ENCODE data around the gene PKNOX2. TPM values are rescaled to one million over a fixed set of nuclear protein-coding genes. Genes with fewer than 3 reads are reported as not detected.

PKNOX2 gene
- total RNA-seq, 2 donors from 2014 or later, result 4.0 to 6.9 TPM

DNA sequence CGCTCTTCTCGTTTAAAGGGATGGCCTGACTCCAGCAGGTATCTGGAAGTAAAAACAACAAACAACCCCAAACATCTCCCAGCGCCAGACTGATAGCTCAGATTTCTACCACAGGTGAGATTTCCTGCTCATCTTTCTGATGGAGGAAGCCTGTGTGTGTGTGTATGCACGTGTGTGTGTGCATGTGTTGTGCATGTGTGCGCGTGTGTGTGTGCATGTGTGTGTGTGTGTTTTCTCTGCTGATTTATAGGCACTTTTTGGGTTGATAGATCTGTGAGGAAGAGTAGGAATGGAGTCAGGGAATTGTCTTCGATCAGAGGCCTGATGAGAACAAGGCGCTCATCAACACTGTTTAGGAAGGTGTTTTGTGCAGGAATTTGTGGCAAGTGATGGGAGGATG is 103.0 kb downstream of the PKNOX2 start:
- peaks cover 3% of the 10 kb centered on the region for H3K27me3 Mint-ChIP-seq (ENCODE audit: insufficient read depth)
- Histone ChIP-seq H3K4me1 (ENCODE audit: control insufficient read depth, insufficient read depth, low read length) (peaks cover 24% of the 10 kb centered on the region), H3K27ac (ENCODE audit: low read depth, low read length) (no peak overlapping the region), H3K27me3 (ENCODE audit: control insufficient read depth, insufficient read depth, low read length, poor library complexity, severe bottlenecking) (no peaks in the 10 kb centered on the region), H3K4me3 (ENCODE audit: low read length) (no peak overlapping the region), H3K9me3 (ENCODE audit: control insufficient read depth, low read length) (no peaks in the 10 kb centered on the region), H3K36me3 (ENCODE audit: control insufficient read depth, insufficient read depth, low read length) (no peaks in the 10 kb centered on the region), H3K9ac (ENCODE audit: extremely low read depth, low read length, poor library complexity, severe bottlenecking) (no peak overlapping the region)
- H3K4me3 Mint-ChIP-seq, result no peak overlapping the region
- peak; percentile 51 for DNase-seq
- no peak overlapping the region for H3K27ac Mint-ChIP-seq
- TF ChIP-seq, protein P1, sequence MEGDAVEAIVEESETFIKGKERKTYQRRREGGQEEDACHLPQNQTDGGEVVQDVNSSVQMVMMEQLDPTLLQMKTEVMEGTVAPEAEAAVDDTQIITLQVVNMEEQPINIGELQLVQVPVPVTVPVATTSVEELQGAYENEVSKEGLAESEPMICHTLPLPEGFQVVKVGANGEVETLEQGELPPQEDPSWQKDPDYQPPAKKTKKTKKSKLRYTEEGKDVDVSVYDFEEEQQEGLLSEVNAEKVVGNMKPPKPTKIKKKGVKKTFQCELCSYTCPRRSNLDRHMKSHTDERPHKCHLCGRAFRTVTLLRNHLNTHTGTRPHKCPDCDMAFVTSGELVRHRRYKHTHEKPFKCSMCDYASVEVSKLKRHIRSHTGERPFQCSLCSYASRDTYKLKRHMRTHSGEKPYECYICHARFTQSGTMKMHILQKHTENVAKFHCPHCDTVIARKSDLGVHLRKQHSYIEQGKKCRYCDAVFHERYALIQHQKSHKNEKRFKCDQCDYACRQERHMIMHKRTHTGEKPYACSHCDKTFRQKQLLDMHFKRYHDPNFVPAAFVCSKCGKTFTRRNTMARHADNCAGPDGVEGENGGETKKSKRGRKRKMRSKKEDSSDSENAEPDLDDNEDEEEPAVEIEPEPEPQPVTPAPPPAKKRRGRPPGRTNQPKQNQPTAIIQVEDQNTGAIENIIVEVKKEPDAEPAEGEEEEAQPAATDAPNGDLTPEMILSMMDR (conservative IDR thresholded peaks at IDR 0.05), result no peak
- 90 to 94% methylated on average over 4 to 8 of the region's 8 CpGs for WGBS, 2 experiments (ENCODE audit: insufficient coverage in 1 of 2, insufficient read length in 1 of 2)
- H3K9me3 Mint-ChIP-seq, result no peaks in the 10 kb centered on the region
- no peaks in the 10 kb centered on the region for H3K36me3 Mint-ChIP-seq (ENCODE audit: low read depth)
- peaks cover 48% of the 10 kb centered on the region for H3K4me1 Mint-ChIP-seq

DNA sequence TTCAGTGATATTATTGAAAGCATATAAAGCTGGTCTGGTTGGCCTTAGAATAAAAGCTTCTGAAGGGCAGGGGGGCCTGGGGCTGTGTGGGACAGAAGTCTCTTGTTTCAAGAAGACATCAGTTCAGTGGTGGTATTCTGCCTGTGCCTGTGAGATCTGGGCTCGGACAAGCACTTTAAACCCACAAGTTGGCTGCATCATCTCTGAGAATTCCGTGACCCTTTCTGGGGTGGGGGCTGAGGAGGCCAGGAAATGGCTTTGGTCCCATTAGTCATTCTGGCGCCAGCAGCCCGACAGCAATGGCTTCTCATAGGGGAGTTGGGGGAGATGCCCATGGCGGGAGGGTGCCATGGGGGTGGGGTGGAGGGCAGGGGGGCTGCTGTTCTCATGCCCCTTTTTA is 104.1 kb downstream of the PKNOX2 start:
- peaks cover 18% of the 10 kb centered on the region for H3K4me1 ChIP-seq (ENCODE audit: control insufficient read depth, insufficient read depth, low read length)
- no peaks in the 10 kb centered on the region for H3K9me3 Mint-ChIP-seq
- H3K9me3 ChIP-seq (ENCODE audit: control insufficient read depth, low read length), result no peaks in the 10 kb centered on the region
- DNase-seq, result no peak
- H3K4me3 ChIP-seq (ENCODE audit: low read length), result no peak overlapping the region
- peaks cover 46% of the 10 kb centered on the region for H3K4me1 Mint-ChIP-seq
- no peak overlapping the region for H3K4me3 Mint-ChIP-seq
- no peaks in the 10 kb centered on the region for H3K36me3 Mint-ChIP-seq (ENCODE audit: low read depth)
- TF ChIP-seq, protein P1 (conservative IDR thresholded peaks at IDR 0.05), result no peak
- no peaks in the 10 kb centered on the region for H3K27me3 ChIP-seq (ENCODE audit: control insufficient read depth, insufficient read depth, low read length, poor library complexity, severe bottlenecking)
- no peak overlapping the region for H3K9ac ChIP-seq (ENCODE audit: extremely low read depth, low read length, poor library complexity, severe bottlenecking)
- WGBS, 2 experiments (ENCODE audit: insufficient coverage in 1 of 2, insufficient read length in 1 of 2), result 75 to 91% methylated on average over 1 to 5 of the region's 5 CpGs
- H3K36me3 ChIP-seq (ENCODE audit: control insufficient read depth, insufficient read depth, low read length), result no peaks in the 10 kb centered on the region
- peak overlapping the region; percentile 53 for H3K27ac Mint-ChIP-seq
- no peak overlapping the region for H3K27ac ChIP-seq (ENCODE audit: low read depth, low read length)
- H3K27me3 Mint-ChIP-seq (ENCODE audit: insufficient read depth), result peaks cover 3% of the 10 kb centered on the region

DNA sequence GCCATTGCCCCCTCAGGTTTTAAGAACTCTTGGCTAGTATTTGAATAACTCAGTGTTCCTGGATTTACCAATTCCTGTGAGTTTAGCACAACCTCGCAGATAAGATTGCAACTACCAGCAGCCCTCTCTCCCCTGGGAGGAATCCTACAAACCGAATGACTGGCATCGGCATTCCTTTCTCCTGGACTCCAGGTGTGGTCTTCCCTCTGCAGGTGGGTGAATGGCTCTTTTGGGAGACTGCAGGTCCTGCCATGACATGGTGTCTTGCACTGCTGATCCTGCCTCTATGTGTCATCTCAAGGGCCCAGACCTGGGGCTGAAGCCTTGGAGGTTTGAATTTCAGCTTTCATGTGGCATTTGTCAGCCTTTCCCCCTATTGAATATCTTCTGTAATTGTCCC is 105.6 kb downstream of the PKNOX2 start:
- Histone ChIP-seq H3K9me3 (ENCODE audit: control insufficient read depth, low read length) (no peaks in the 10 kb centered on the region), H3K27me3 (ENCODE audit: control insufficient read depth, insufficient read depth, low read length, poor library complexity, severe bottlenecking) (no peaks in the 10 kb centered on the region), H3K4me3 (ENCODE audit: low read length) (no peak overlapping the region), H3K9ac (ENCODE audit: extremely low read depth, low read length, poor library complexity, severe bottlenecking) (no peak overlapping the region), H3K27ac (ENCODE audit: low read depth, low read length) (no peak overlapping the region), H3K36me3 (ENCODE audit: control insufficient read depth, insufficient read depth, low read length) (no peaks in the 10 kb centered on the region), H3K4me1 (ENCODE audit: control insufficient read depth, insufficient read depth, low read length) (peaks cover 18% of the 10 kb centered on the region)
- no peak overlapping the region for H3K27ac Mint-ChIP-seq
- TF ChIP-seq, protein P1 (conservative IDR thresholded peaks at IDR 0.05), result no peak
- no peaks in the 10 kb centered on the region for H3K27me3 Mint-ChIP-seq (ENCODE audit: insufficient read depth)
- no peak for DNase-seq
- 92 to 100% methylated on average over 1 to 3 of the region's 3 CpGs for whole genome bisulfite sequencing, 2 experiments (ENCODE audit: insufficient coverage in 1 of 2, insufficient read length in 1 of 2)
- no peaks in the 10 kb centered on the region for H3K36me3 Mint-ChIP-seq (ENCODE audit: low read depth)
- H3K9me3 Mint-ChIP-seq, result no peaks in the 10 kb centered on the region
- no peak overlapping the region for H3K4me3 Mint-ChIP-seq
- H3K4me1 Mint-ChIP-seq, result peaks cover 38% of the 10 kb centered on the region

Measured in endodermal cell (in vitro differentiated cells).